Keratinocyte (primary cell): ENCODE measurements around the gene MEF2A.

Source experiments
- CTCF ChIP-seq, 3 experiments: IDR thresholded peaks in 1 of 3; conservative IDR thresholded peaks in 1 of 3; optimal IDR thresholded peaks in 1 of 3; 2 replicates in 2 of 3; 3 replicates in 1 of 3; pipeline versions ENCODE3 to v1.5.1; 2011; ENCODE audit warnings: low read length in 3 of 3, mild to moderate bottlenecking in 3 of 3, moderate library complexity in 2 of 3, control low read depth in 1 of 3, inconsistent platforms in 1 of 3; ENCODE audit not compliant: insufficient read depth in 2 of 3; ENCODE audit errors: extremely low read depth in 1 of 3
- EZH2 ChIP-seq: IDR thresholded peaks from one replicate; pipeline ENCODE4 v1.6.1; 2012; ENCODE audit warnings: inconsistent platforms, mild to moderate bottlenecking, low read length, moderate library complexity

GRCh38 chr15:99762288-99762687, 196.5 kb downstream of the MEF2A start:
- no peak for TF ChIP-seq CTCF (optimal IDR thresholded peaks at IDR 0.05 in 1 of 3, IDR thresholded peaks at IDR 0.05 in 1 of 3, conservative IDR thresholded peaks at IDR 0.05 in 1 of 3; ENCODE audit: extremely low read depth in 1 of 3, insufficient read depth in 2 of 3, low read length in 3 of 3)
- no peak for TF ChIP-seq EZH2
